GM21786 (cell line): Measurements from ENCODE around the gene SPOCK3.
"Not testable (repeated sequence)": the region's sequence is repeated elsewhere in the genome, so short reads cannot be mapped to it uniquely, and the experiment has no call there.

ENCODE experiments used
- ATAC-seq: cut with Tn5 transposase; IDR thresholded peaks from one replicate; pipeline ENCODE4 v1.9.1; 2021; ENCODE audit not compliant: unreplicated experiment

The SPOCK3 gene

DNA sequence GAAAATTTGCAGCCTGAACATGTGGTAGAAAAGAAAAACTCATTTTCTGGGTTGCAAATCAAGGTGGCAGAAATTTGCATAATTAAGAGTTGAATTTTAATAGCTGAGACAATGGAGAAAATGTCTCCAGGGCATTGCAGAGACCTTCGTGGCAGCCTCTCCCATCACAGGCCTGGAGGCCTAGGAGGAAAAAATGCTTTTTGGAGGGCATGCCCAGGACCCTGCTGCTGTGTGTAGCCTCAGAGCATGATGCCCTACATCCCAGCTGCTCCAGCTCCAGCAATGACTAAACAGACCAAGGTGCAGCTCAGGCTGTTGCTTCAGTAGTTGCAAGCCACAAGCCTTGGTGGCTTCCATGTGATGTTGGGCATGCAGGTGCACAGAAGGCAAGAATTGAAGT, 266.1 kb downstream of the SPOCK3 start:
- not testable (repeated sequence) for ATAC-seq

DNA sequence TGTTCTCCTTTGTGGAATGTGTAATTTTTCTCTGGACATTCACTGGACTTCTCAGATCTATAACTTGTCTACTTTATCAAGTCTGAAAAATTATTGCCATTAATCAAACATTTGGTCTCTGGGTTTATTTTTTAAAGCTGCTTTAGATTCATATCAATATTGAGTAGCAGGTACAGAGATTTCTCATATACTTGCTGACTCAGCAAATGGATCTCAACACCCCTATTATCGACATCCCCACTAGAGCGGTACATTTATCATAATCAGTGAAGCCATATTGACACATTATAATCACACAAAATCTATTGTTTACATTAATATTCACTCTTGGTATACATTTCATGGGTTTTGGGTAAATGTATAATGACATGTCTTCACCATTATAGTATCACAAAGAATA, 268.7 kb downstream of the SPOCK3 start:
- no peak for ATAC-seq

DNA sequence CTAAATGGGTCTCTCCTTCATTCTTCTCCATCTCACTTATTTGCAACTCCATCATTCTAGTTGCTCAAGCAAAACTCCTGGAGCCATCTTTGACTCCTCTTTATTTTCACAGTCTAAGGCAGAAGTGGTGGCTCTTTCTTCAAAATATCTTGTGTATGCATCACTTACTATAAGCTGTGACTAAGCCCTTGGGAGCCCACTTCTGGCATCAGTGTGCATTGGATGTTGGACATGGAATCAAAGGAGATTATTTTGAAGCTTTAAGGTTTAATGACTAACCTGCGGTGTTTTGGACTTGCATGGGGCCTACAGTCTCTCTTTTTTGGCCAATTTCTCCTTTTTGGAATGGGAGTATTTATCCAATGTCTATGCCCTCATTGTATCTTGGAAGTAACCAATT, 276.8 kb downstream of the SPOCK3 start:
- no peak for ATAC-seq

GRCh38 chr4:166956484-166956883, 277.8 kb downstream of the SPOCK3 start:
- ATAC-seq: no peak

DNA sequence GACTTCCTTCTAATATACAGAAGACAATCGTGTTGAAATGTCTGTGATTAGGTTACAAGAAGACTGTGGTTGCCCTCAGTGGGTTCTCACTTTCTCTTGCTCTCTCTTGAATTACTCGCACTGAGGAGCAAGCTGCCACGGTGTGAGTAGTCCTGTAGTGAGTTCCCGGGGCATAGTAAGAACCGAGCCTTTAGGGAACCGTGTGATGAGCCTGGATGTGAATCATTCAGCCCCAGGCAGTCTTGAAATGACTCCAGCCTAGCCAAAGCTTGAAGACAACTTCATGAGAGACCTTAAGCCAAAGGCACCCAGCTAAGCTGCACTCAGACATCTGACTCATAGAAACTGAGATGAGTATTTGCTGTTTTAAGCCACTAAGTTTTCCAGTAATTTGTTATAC, 292.7 kb downstream of the SPOCK3 start:
- no peak for ATAC-seq

DNA sequence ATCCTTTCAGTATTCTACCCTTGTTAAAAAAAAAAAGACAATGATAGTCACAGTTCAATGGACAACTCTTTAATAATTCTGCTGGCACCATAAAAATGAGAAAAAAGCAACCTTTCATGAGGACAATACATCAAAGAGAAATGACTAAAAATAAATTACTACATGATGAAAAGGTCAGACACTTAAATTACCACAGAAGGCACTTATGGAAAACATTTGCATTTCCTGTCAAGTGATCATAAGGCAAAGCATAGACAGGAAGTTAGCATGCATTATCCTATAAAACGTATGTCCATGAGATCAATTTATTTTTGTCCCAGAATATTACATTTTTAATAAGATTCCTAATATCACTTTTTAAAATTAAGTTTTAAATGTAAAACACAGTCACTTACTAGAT, 303.8 kb downstream of the SPOCK3 start:
- ATAC-seq: no peak

- ATAC-seq: no peak
Measured at GRCh38 chr4:166924424-166924823, 309.9 kb downstream of the SPOCK3 start.

DNA sequence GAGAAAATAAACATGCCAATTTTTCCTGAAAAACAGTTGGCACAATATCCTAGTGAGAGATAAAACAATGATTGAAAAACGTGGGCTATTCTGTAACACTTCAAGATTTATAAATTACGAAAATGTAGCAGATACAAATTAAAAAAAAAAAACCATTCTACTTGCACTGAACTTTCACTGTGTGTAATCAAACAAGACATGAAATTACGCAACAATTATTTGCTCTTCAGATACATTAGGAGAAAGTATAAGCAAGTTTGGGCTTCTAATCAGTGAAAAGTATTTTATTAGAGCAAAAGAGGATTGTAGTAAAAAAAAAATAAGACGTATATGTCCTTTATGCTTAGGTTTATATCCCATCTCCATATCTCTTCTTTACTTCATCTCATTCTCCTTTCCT, 320.4 kb downstream of the SPOCK3 start:
- no peak for ATAC-seq

DNA sequence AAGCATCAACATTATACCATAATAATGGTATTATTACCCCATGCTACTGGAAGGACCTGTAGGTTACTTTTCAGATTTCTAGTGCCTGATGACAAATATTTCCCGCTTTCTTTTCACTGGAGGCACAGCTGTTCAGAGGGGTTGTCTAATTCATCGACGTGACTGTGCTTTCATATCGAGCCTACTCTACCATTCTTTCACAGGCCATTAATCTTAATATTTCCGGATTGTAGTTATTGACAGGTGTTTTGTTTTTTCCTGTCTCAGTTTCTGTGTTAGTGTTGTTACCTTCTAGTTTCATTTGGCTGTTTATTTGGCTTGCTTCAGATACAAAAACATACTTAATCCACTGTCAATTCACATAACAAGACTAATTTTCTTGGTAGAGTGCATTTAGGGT, 330.9 kb downstream of the SPOCK3 start:
- ATAC-seq: no peak

- no peak for ATAC-seq
Measured at GRCh38 chr4:166902941-166903340, 331.4 kb downstream of the SPOCK3 start.

DNA sequence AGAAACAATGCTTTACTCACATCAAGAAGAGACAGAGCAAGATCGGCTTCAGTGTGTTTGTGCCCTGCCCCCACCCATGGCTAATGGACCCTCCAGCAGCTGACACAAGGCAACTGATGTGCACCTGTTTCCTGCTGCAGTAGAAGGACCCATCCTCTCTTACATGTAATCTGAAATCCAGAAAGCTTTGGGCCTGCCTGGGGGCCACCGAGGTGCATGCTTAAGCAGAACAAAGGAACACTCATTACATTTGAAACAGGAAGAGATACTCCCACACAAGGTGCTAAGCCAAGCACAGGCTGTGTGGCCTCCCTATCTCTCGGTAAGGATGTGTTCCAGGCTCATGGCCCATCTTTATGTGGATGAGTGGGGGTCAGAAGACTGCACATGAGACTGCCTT, 338.0 kb downstream of the SPOCK3 start:
- peak; percentile 68 for ATAC-seq

- ATAC-seq: peak; percentile 16
Measured at GRCh38 chr4:166895771-166896170, 338.5 kb downstream of the SPOCK3 start.

GRCh38 chr4:166887457-166887856, 346.8 kb downstream of the SPOCK3 start:
- no peak for ATAC-seq

GRCh38 chr4:166886718-166887117, 347.6 kb downstream of the SPOCK3 start:
- no peak for ATAC-seq

DNA sequence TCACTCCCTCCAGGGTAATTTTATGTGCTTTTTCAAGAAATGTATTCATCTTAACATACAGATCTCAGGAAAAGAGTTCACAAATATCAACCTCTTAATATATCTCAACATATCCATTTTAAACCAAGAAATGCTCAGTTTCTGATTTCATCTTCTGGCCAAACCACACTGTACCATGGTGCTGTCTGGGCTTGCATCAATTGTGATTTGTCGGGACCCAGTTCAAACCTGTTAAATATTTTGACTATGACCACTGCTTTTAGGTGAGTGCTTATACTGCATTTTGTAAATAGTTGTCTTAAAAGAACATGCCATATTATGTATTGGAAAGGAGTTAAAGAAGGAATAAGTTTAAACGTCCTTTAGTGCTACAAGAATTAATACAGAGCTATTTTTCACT, 352.1 kb downstream of the SPOCK3 start:
- ATAC-seq: no peak

DNA sequence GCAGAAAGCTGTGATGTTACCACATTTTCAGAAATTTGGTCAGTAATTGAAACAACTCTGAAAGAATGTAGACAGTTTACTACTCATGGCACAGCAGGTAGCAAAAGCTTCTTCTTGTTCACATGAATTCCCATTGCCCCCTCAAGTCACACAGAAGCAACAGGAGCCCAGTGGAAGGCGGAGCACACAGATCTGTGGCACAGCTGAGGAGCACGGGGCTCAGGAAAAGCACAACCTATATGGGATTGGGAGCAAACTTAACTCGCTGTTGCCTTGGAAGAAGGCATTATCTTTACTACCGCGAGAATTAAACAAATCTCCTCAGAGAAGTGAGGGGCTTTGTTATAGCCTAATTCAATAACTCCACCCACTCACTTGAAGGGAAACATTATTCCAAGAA, 358.5 kb downstream of the SPOCK3 start:
- ATAC-seq: no peak

GRCh38 chr4:166862032-166862431, 372.3 kb downstream of the SPOCK3 start:
- no peak for ATAC-seq

DNA sequence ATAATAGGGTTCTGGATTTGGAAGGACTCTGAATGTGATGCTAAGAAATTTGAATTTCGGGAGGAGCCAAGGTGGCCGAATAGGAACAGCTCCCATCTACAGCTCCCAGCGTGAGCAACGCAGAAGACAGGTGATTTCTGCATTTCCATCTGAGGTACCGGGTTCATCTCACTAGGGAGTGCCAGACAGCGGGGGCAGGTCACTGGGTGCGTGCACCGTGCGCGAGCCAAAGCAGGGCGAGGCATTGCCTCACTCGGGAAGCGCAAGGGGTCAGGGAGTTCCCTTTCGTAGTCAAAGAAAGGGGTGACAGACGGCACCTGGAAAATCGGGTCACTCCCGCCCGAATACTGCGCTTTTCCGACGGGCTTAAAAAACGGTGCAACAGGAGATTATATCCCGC, 383.9 kb downstream of the SPOCK3 start:
- not testable (repeated sequence) for ATAC-seq

GRCh38 chr4:166846939-166847338, 387.4 kb downstream of the SPOCK3 start:
- no peak for ATAC-seq

DNA sequence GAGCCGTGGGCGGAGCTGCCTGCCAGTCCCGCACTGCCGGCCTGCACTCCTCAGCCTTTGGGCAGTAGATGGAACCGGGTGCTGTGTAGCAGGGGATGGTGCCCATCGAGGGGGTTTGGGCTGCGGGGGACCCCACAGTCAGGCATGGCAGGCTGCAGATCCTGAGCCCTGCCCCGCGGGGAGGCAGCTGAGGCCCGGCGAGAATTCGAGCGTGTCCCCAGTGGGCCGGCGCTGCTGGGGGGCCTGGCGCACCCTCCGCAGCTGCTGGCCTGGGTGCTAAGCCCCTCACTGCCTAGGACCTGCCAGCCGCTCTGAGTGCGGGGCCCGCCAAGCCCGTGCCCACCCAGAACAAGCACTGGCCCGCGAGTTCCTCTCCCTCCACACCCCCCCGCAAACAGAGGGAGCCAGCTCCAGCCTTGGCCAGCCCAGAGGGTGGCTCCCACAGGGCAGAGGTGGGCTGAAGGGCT, 391.5 kb downstream of the SPOCK3 start:
- no peak for ATAC-seq

DNA sequence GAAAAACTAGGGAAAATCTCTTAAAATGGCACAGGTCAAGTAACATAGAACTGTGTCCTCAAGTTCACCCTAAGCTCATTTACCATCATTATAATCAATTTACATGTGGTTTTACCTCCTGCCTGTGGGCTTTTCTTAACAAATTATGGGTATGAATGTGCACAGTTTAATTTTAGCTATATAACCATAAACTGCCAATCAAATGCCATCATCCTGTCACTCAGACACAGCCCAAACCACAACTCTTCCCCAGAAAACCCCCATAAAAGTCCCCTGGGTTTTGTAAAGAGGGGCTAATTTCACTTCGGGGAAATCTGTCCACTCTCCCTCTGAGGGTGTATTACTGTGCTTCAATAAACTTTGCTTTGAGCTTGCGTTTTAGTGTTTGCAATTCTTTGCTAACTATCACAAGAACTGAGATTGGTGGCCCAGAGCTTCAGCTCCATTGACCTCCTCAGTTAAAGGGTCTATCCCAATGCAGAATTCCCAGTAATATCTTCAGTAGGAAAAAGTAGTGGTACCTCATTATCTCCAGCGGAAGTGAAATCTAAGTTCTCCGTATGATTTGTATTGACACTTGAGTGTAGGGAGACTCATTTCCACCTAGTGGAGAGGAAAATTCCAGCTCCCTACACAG, 394.6 kb downstream of the SPOCK3 start:
- peak; percentile 75 for ATAC-seq

DNA sequence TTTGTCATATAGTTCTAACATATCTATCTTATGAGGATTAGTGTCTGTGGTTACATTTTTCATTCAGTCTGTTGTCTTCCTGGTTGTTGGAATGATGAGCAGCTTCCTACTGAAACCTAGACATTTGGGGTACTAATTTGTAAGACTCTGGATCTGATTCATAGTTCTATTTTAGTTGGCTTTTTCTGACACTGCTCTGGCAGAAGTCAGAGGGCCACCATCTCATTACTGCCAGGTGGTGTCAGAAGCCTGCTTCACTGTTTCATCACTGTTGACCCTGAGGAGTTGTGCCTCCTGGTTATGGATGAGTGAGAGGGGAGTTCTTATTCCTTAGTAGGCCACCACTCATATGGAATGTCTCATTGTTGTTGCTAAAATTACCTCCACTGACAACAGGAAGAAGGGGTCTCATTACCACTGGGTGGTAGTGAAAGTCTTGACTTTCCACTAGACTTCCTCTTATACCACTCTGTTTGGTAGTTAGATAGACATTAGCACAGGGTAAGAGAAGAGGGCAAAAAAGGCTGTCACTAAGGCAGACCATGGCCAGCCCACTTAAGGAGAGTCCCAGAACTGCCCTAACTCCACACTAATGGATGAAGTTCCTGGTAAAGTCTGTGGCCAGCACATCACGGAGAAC, 395.2 kb downstream of the SPOCK3 start:
- ATAC-seq: peak; percentile 71

DNA sequence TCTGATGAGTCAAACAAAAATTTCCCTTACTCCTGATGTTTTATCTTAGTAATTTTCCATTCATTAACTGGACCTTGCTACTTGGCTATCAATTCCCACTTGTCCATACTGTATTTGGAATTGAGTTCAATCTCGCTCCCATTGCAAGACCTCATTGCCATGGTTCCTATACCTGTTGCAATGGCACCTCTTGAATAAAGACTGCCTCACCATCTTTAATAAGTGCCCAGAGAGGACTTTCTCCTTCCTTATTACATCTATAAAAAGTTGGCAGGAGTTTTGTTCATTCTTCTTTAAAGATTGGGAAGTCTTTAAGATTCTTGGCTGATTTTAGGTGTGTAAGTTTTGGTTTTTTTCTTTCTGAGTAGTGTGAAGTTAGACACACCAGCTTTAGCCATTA, 397.4 kb downstream of the SPOCK3 start:
- ATAC-seq: no peak
